Brain microvascular endothelial cell (primary cell): ENCODE data around the gene HSPA12B.

ENCODE experiments used
- DNase-seq: peaks from one replicate; pipeline ENCODE4 v3.0.0-alpha.2; 2020
- H3K27ac ChIP-seq: fragments of 250-450 bp; sonication (Bioruptor Pico); 2 replicates; pipeline ENCODE4 v1.5.1; 2020; ENCODE audit warnings: mild to moderate bottlenecking, moderate library complexity
- H3K27me3 ChIP-seq: fragments of 250-450 bp; sonication (Bioruptor Pico); replicated peaks from 2 replicates; pipeline ENCODE4 v1.5.1; 2020; ENCODE audit warnings: mild to moderate bottlenecking
- H3K36me3 ChIP-seq: fragments of 250-450 bp; sonication (Bioruptor Pico); replicated peaks from 2 replicates; pipeline ENCODE4 v1.5.1; 2020; ENCODE audit warnings: mild to moderate bottlenecking
- H3K4me3 ChIP-seq: 2 replicates; pipeline ENCODE4 v1.5.1; 2011; ENCODE audit warnings: low read depth, mild to moderate bottlenecking, control low read depth, low read length, moderate library complexity
- CTCF ChIP-seq: IDR thresholded peaks from 2 replicates; pipeline ENCODE4 v1.5.1; 2011; ENCODE audit warnings: low read depth, mild to moderate bottlenecking, moderate library complexity, low read length, control low read depth, inconsistent platforms; ENCODE audit errors: missing control alignments
- in situ Hi-C: cut with HindIII; loops from 2 replicates; pipeline ENCODE4 v1.10.0; 2017; ENCODE audit warnings: low sequenced_read_pairs, low pct_ligation_motif_present

Gene HSPA12B

GRCh38 chr20:3712279-3712873 is 20.1 kb upstream of the HSPA12B start, which contains the start of gene SIGLEC1:
SIGLEC1 (minus strand) TSS chr20:3712600; CDS start chr20:3707128, 5,472 bp downstream.
- Histone ChIP-seq H3K4me3 (no peak within 1 kb of the TSS), H3K36me3 (no peaks in the 10 kb centered on the region), H3K27ac (no peak within 1 kb of the TSS), H3K27me3 (no peaks in the 10 kb centered on the region)
- DNase-seq, result no peak
- no peak for TF ChIP-seq CTCF
- in situ Hi-C loops, result no loop called here

GRCh38 chr20:3714092-3714491 is 18.4 kb upstream of the HSPA12B start:
- no peak for DNase-seq
- no peak for TF ChIP-seq CTCF
- Histone ChIP-seq H3K27me3 (no peaks in the 10 kb centered on the region), H3K36me3 (no peaks in the 10 kb centered on the region), H3K4me3 (no peak overlapping the region), H3K27ac (no peak overlapping the region)
- in situ Hi-C loops, result no loop called here

- in situ Hi-C loops, result no loop called here
- Histone ChIP-seq H3K36me3 (no peaks in the 10 kb centered on the region), H3K4me3 (no peak overlapping the region), H3K27ac (no peak overlapping the region), H3K27me3 (no peaks in the 10 kb centered on the region)
- TF ChIP-seq CTCF, result peak; percentile 91
- DNase-seq, result peak; percentile 4
Measured at GRCh38 chr20:3716195-3716834, 16.2 kb upstream of the HSPA12B start.

GRCh38 chr20:3719046-3719445 is 13.4 kb upstream of the HSPA12B start:
- DNase-seq, result no peak
- no peak overlapping the region for H3K4me3 ChIP-seq
- no peak for TF ChIP-seq CTCF

GRCh38 chr20:3720068-3720467 is 12.4 kb upstream of the HSPA12B start:
- no peak for TF ChIP-seq CTCF
- DNase-seq, result no peak
- Histone ChIP-seq H3K4me3 (no peak overlapping the region), H3K27ac (no peak overlapping the region), H3K36me3 (no peaks in the 10 kb centered on the region), H3K27me3 (no peaks in the 10 kb centered on the region)
- in situ Hi-C loops, result no loop called here

More at GRCh38 chr20:3719046-3719445, 13.4 kb upstream of the HSPA12B start:
- H3K27me3 ChIP-seq, result no peaks in the 10 kb centered on the region
- no peaks in the 10 kb centered on the region for H3K36me3 ChIP-seq
- H3K27ac ChIP-seq, result no peak overlapping the region
- in situ Hi-C loops, result no loop called here
